GM18511 (cell line): ENCODE data around the gene JKAMP.

Experiments
- ATAC-seq: cut with Tn5 transposase; IDR thresholded peaks from one replicate; pipeline ENCODE4 v1.9.1; 2021; ENCODE audit warnings: mild to moderate bottlenecking, moderate library complexity; ENCODE audit not compliant: unreplicated experiment

Gene JKAMP

DNA sequence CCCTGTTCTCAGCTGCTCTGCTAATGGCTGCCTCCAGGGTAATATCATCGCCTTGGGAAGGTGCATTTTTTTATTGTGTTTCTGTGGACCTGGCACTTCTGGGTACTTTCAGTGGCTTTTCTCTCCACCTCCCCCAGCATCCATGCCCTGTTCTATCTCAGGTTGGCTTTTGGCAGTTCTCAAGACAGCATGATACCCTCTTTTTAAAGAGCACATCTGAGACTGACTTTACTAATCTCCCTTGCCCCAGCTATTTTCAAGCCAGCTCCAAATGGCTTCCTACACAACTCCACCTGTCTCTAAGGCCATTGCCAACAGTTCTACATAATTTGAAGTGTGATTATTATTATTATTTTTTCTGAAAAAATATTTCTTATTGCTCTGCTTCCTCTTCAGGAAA lies 53.2 kb downstream of the JKAMP start:
- ATAC-seq = no peak

DNA sequence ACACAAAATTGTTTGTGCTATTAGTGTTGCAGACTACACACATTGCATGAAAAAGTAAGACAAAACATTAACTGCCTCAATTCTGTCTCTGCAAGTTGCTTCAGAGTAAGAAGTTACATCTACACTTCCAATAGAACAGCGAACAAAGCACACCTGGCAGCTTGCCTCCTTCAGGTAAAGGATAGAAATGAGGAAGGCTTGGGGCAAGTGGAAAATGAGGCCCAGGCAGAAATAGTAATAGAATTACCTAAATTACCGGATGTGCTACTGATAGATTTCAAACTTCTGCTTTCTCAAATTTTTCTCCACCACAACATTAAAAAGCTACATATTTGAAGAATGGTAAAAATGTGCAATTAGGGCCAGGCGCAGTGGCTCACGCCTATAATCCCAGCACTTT lies 54.6 kb downstream of the JKAMP start:
- no peak for ATAC-seq

DNA sequence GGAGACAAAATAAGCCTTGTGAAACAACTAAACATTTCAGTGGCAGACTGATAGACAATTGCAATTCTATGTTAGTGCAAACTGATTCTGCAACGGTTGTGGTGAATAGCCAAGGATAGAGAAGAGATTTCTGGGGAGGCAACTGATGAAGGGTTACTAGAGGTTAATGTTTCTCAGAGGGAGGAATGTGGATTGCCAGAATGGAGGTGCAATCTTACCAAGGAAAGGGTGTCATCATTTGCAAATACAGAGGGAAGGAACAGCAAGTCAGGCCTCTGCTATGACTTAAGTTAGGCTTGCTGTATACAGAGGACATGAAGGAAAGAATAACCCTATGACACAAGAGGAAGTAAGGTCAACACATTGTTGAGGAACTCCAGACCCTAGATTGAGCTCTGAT lies 56.5 kb downstream of the JKAMP start:
- no peak for ATAC-seq

DNA sequence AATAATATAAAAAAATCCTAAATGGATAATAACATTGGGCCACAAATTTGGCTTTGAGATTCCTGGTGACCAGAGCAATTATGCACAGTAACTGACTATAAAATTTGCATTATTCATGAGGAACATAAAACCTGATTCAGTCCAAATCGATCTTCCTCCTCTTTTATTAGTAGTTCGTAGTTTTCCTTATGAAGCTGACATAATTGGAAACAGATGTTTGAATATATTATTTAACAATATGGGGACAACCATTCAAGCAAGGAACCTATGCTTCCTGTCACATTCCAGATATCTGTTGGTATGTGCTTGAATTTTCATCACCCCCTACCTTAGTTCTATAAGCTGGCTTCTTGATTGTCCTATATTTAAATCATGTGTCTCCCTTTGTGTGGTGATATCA lies 57.4 kb downstream of the JKAMP start:
- no peak for ATAC-seq

DNA sequence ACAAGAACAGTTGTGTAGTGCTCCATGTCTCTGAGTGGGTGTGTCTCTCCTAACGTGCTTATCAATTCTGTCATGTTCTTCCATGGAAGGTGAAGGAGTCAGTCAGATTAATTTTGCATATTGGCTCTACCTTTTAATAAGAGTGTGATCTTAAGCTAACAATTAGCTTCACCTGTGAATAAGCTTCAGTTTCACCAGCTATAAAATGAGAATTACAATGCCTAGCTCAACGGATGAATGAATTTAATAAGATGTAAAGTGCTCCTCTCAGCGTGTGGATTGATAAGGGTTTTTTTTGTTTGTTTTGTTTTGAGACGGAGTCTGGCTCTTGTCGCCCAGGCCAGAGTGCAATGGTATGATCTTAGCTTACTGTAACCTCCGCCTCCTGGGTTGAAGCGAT lies 59.6 kb downstream of the JKAMP start:
- no peak for ATAC-seq

DNA sequence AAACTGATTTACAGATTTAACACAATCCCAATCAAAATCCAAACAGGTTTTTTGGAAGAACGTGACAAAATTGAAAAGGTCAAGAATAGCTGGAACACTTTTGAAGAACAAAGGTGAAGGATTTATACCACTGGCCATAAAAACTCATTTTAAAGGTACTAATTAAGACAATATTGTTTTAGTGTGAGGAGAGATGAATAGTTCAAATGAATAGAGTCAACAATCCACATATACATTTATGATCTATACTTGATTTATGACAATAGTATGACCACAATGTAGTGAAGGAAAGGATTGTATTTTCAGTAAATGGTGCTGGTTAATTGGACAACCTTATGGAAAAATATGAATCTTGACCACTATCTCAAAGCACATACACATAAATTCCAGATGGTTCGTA lies 63.0 kb downstream of the JKAMP start:
- ATAC-seq = no peak
